GM23338 (cell line): ENCODE data around the gene FYN.

ENCODE experiments used
- CTCF ChIP-seq, 2 experiments: fragments of 200-600 bp in 1 of 2; sonication (generic) in 1 of 2; conservative IDR thresholded peaks; 2 replicates each; pipeline versions ENCODE4 v1.5.1 to v1.6.1; 2016 to 2017; ENCODE audit warnings: antibody characterized with exemption in 2 of 2, low read depth in 2 of 2, mild to moderate bottlenecking in 2 of 2, moderate library complexity in 1 of 2
- EZH2phosphoT487 ChIP-seq: fragments of 200-600 bp; sonication (generic); IDR thresholded peaks from one replicate; pipeline ENCODE4 v1.8.1; 2018; ENCODE audit warnings: antibody characterized with exemption; ENCODE audit not compliant: unreplicated experiment
- REST ChIP-seq: IDR thresholded peaks from one replicate; pipeline ENCODE4 v1.6.1; 2018; ENCODE audit warnings: antibody characterized with exemption; ENCODE audit not compliant: unreplicated experiment

- TF ChIP-seq CTCF (conservative IDR thresholded peaks at IDR 0.05; ENCODE audit: low read depth in 2 of 2) = no peak
- no peak for TF ChIP-seq EZH2phosphoT487
- no peak for TF ChIP-seq REST
Observed at GRCh38 chr6:111784433-111784832, 88.8 kb downstream of the FYN start.
